Activated naive CD4-positive, alpha-beta T cell (primary cell): ENCODE data around the gene APOB.

ENCODE experiments used
- DNase-seq, 4 experiments: peaks; one replicate each; lab custom pipeline; 2025; lab: John Stamatoyannopoulos, UW

Gene APOB

DNA sequence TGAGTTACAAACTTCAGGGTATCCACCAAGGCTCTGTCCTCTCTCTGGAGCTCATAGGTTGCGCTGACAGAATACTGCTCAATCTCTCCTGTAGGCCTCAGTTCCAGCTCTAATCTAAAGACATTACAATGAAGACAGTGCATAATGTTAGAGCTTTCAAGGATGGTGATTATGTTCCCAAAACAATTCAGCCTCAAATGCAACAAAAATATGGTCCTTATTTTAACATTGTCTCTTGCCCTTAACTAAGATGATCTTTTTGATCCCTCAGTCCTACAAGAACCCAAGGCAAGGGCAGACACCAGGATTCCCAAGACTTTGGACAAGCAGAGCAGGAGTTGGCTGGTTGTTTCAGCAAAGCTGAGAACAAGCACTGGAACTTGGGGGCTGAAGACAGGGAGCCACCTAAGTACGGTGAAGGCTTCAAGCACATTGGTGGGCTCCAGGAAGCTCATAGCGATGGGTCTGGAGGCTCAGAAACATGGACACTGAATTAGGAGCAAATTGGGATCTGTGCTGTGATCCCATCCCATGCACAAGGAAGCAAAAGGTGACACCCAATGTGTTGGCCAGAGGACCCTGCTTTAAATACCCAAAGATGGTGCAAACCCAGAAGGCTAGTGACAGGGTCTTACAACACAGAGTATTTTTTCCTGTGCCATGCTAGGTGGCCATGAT is 24.7 kb downstream of the APOB start:
- no peak for DNase-seq

DNA sequence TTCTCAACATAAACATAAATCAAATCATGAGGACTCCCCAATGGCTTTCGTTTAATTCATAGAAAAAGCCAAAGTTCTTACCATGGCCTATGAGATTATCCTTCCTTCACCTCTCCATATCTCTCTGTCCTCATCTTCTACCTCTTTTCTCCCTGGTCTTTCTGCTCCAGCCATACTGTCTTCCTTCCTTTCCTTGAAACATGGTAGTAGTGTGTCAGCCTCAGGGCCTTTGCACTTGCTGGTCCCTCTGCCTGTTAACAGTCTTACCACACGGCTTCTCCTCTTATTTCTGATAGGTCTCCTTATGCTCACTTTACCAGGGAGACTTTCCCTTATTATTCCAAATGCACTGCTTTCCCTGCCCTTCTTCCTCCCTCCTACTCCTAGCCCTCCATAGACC is 25.6 kb downstream of the APOB start:
- DNase-seq, result no peak

DNA sequence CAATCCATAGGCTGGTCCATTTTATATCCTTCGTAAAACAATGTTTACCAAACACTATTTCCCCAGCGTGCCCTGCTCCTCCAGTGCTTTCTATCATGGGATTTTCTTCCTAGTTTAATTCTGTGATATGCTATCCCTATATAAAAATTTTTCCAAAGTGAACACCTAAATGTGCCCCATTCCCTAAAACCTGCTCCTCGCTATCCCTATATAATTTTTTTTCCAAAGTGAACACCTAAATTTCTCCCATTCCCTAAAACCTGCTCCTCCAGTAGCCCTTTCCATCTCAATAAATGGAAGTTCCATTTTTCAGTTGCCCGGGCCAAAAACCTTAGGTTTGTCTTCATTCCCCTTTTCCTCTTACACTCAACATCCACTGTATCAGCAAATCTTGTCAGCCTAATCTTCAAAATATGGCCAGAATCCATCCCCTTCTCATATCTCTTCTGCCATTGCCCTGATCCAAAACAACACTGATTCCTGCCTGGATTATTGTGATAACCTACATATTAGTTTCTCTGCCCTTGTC is 26.1 kb downstream of the APOB start:
- DNase-seq, result no peak

DNA sequence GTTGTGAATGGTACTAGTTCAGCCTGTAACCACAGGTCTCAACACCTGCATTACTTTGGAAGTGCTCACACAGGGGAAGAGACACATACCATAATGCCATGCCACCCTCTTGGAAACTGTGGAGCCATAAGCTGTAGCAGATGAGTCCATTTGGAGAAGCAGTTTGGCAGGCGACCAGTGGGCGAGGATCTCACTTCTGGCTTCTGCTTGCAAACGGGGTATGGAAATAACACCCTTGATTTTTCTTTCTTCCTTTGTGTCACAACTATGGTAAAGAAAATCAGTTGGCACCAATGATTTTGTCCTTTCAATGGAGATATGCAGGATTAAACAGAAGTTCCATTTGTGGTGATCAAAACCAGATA is 28.6 kb downstream of the APOB start:
- no peak for DNase-seq

DNA sequence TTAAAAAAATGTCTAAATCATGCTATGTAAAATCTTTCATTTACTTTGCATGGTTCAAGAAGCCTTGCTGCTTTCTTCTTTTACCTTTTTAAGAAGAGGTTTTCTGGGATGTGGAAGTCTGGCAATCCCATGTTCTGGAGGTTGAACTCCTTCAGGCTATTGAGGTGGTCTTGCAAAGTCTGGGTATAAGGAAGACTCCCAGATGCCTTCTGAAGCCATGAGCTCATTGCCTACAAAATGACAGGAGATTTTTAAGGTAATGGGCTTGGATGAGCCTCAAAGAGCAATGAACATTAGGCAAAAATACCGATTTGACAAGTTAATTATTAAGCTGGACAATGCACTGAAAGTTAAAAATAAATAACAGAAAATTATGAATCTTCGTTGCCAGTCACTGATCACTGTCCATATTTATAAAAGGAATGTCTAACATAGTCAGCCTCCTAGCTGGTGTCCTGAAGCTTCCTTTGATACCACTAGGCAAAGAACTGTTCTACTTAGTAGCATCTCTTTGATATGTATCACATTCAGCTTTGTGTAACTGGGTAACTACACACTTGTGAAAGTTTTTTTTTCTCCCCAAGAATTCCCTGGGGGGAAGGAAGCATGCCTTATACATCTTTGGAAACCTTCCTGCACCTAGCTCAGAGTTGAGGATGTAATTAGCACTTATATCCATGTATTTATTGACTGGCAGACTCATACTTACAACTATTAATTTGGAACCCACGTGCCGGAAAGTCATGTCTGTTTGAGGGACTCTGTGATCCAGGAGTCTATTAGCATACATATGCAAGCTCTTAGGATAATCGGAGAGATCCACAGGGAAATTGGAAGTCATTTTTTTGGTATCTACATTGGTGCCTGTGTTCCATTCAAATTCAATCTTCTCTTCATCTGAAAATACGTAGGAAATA is 29.3 kb downstream of the APOB start:
- no peak for DNase-seq

DNA sequence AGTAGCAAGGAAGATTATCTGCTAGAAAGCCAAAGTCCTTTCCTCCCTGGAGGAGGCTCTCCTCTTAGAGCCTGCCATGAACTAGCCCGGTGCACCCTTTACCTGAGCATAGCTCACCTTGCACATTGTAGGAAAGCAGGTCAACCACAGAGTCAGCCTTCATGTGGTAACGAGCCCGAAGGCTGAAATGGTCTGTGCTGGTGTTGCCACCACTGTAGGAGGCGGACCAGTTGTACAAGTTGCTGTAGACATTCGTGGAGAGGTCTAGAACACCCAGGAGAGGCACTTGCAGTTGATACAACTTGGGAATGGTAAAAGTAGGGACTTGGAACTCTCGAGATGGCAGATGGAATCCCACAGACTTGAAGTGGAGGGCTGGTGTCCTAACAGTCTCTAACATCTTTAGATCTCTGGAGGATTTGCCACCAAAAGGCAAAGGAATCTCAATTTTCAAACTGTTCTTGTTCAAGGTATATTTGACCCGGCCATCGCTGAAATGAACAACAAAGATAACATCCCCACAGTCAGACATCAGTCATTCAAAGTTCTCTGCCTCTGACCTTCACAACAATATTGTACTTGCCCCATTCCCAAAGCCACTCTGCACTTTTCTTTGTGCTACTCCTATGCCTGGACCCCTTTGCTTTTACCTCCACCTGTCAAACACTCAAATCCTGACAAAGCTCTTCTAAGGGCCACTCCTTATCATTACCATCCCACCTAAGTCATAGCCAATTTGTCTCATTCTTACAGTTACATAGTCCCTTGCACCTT is 30.6 kb downstream of the APOB start:
- DNase-seq, result no peak

DNA sequence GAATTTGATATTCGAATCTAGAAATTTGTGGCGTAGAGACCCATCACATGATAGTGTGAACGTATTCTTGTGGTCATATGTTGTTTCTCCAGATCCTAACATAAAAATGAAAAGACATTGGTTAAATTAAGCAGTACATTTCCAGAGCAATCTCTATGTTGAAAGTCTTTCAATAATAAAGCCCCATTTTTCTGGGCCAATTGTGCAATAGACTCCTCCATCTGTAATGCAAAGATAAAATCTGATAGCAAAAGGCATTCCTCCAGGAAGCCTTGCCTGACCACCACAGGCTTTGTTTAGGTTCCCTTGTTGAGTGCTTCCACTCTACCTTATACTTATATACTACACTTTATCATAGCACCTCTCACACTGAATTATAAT is 31.3 kb downstream of the APOB start:
- no peak for DNase-seq

DNA sequence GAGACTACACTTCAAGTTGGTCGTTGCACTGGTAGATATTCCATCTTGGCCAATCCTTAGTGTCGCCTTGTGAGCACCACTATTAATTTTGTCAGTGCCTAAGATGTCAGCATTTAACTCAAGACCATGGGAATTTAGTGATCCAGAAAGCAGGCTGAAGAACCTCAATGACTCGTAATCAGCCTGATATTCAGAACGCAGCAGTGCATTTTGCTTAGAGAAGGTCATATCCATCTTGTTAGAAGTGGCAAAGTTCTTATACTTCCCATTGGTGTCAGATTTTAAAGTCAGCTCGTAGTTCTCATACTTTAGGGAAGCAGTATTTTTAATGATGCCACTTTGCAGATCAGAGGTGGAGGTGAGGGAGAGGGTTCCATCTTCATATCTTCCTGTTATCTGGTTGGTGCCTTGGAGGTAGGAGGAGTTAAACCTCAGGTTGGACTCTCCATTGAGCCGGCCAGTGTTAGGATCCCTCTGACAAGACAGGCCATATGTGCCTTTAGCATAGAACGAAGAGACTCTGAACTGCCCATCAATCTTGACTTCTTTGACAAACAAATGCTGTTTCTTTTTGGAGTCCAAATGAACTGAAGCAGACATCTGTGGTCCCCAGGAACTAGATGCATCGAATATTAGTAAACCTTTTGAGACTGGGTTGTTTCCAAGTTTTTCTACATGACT is 31.9 kb downstream of the APOB start:
- DNase-seq, result no peak

DNA sequence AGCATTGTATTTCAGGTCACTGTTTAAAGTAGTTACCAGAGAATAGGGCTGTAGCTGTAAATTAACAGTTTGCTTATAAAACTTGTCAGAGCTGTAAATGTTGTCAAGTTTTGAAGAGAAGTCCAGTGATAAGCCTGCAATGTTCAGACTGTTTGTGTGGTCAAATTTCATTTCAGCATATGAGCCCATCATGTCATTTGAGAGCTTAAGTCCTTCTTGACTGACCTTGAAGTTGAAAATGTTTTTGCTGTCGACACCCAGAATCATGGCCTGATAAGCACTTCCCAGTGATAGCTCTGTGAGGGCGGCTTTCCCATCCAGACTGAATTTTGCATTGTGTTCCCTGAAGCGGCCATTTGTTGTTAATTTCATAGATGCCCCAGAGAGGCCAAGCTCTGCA is 32.4 kb downstream of the APOB start:
- no peak for DNase-seq

DNA sequence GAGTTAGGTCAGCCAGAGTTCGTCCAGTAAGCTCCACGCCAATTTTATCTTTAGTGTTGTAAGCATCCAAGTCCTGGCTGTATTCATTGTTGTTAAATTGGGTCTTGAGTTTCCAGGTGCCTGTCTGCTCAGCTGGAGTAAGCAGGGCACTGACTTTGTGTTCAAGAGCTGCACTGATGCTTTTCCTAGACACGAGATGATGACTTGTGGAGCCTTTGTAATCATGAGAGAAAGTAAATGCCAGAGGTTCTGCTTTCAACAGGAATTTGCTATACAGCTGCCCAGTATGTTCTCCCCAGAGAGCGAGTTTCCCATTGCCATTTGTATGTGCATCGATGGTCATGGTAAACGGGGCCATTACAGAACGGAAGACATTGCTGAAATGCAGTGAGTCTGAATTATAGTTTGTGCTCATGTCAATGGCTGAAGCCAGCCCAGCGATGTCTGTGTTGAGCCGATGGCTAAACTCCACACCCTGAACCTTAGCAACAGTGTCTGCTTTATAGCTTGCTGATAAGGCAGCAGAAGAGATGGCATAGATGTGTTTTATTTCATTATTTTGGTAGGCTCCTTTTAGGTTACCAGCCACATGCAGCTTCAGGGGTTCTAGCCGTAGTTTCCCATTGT is 32.9 kb downstream of the APOB start:
- no peak for DNase-seq

DNA sequence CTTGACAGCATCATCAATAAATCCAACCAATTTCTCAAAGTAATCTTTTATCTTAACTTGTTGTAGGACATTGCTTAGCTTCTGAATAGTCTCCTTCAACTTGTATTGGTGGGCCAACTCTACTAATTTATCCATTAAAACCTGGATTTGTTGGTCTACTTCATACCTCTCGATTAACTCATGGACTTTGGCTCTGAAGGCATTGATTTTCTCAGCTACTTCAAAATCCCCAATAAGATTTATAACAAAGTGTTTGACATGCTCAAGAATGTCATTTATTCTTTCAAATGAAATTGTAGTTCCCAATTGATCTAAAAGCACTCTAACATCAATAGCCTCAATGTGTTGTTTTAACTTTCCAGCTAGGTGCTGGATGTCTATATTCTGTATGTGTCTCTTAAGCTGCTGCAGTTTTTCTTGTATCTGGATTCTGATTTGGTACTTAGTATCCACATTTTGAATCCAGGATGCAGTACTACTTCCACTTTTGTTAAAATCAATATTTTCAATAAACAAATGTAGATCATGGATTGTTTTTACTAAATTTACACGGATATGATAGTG is 34.1 kb downstream of the APOB start:
- no peak for DNase-seq

DNA sequence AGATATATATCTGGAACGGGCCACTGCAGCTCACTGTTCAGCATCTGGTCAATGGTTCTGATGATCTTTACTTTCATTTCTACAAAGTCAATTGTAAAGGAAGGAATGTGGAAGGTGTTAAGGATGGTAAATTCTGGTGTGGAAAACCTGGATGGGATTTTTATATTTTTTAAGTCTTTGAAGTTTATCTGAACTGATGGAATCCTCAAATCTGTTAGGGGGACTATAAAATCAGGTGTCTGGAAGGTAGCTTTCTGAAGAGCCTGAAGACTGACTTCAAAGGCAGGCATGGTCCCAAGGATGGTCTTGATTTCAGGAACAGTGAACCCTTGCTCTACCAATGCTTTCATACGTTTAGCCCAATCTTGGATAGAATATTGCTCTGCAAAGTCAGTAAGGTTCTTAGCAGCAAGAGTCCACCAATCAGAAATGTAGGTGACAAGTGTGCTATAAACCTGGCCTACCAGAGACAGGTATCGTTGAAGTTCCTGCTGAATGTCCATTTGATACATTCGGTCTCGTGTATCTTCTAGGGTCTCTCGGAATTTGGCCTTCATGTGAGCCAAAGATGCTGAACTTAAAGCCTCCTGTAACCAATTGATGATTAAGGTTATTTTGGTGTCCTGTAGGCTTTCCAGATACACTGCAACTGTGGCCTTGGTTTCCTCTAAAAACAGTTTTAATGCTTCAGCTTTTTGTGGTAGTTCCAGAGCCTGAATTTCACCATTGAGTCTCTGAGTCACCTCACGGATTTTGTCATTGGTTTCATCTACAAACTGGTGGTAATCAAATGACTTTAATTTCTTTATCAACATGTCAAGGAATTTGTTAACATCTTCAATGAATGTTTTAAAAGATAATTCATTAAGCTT is 34.8 kb downstream of the APOB start:
- DNase-seq, result no peak

DNA sequence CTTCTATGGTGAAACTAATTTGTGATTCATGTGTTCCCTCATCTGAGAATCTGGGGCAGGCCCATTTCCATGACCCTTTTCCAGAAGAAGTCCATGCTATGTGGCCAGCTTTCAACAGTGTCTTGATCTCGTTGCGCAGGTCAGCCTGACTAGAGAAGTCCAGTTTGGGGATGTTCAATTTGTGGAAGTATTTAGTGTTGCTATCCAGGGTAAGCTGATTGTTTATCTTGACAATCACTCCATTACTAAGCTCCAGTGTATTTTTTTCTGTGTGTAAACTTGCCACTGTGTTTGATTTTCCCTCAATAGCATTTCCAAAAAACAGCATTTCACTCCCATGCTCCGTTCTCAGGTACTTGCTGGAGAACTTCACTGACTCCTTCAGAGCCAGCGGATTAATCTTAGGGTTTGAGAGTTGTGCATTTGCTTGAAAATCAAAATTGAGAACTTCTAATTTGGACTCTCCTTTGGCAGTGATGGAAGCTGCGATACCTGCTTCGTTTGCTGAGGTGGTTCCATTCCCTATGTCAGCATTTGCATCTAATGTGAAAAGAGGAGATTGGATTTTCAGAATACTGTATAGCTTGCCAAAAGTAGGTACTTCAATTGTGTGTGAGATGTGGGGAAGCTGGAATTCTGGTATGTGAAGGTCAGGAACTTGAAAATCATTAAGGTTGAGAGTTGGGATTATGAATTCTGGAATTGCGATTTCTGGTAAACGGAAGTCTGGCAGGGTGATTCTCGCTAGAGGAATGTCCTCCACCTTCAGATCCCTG is 35.7 kb downstream of the APOB start:
- no peak for DNase-seq

DNA sequence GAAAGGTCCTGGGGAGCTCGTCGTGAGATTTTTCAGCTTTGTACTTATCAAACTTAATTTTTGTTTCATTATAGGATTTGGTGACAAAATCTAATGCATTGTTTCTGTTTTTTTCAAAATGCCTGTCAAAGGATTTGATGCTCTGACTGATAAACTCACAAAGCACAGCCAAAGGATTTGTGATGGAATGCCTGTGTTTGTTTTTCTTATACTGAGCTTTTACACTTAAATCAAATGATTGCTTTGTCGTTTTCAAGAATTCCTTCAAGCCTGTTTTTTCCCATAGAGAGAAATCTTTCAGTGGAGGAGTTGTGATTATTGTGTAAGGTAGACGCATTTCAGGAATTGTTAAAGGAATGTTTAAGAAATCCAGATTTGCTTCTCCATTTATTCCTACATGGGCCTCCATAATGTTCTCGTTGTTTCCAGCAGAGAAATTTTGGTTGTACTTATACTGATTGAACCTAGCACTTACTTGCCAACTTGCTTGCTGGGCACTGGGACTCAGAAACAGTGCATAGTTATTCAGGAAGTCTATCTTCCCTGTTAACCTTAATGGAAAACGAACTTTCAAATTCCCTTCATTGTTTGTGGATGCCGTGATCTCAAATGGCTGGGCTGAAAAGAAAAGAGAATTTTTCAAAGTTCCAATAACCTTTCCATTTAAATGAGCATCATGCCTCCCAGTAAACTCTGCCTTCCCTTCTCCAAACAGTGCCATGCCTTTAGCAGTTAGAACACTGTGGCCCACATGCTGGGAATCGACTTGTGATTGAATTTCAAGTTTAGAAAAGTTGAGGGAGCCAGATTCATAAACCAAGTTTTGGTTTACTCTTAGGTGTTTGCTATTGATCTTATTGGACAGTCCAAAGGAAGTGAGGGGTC is 36.5 kb downstream of the APOB start:
- no peak for DNase-seq

DNA sequence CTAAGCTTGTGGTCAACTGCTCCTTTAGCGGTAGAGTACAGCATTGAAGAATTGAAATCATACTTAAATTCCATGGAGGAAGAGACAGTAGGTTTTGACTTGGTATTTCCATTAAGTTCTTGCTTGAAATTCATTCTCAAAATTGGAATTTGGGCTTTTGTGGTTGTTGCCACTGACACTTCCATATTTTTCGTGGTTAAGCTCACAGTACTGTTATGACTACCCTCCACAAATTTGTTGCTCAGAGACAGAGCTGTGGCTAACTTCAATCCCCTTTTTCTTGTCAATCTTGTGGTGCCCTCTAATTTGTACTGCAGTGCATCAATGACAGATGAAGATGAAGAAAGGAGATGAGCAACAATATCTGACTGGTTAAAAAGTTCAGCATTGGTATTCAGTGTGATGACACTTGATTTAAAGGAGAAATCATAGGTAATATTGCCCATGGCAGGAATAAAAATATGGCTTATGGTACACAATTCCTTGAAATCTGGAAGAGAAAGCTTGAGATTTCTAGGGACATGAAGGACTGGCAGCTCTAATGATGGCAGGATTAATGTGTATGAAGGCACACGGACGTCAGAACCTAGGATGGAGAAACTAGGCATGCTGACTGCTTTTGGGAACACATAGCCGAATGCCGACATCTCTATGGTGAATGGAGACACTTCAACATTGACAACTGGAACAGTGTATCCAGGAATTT is 37.3 kb downstream of the APOB start:
- no peak for DNase-seq

DNA sequence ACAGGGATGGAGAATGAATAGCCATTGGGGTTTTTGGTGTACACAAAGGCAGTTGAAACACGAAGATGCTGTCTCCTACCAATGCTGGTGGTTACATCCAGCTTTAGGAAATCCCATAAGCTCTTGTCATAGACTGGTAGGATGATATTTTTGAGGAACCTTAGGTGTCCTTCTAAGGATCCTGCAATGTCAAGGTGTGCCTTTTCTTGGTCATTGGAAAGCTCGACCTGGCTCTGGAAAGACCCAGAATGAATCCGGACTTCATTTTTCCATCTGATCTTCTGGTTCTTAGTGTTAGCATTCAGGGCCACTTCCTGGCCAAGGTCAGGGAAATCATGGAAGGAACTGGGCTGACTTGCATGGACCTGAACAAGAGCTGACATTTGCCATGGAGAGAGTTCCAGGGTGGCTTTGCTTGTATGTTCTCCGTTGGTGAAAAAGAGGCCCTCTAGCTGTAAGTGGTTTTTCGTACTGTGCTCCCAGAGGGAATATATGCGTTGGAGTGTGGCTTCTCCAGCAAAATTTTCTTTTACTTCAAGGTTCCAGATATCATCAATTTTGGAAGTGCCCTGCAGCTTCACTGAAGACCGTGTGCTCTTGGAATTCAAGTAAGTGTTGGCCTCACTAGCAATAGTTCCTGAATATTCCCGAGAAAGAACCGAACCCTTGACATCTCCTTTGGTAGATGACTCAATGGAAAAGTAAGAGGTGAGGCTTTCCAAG is 38.0 kb downstream of the APOB start:
- no peak for DNase-seq

DNA sequence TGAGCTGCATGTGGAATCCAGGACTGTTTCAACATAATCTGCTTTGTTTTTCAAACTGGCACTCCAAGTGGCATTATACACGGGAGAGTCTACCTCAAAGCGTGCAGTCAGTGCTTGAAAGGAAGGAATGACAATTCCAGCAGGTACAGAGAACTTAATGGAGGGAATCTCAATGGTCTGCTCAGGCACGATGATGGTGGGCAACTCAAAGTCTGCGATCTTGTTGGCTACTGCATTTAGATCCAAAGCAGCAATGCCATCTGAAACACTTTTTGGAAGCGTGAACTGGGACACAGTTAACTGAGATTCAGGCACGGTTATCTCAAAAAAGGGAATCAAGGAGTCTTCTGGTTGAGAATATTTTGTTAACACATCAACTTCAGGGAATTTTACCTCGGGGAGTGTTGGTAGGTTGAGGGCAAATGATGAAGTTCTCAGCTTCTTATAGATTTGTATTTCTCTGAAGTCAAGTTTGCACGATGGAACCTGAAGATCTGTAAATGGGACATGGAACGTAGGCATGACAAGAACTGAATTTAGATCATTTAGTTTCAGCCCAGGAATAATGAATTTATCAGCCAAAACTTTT is 38.7 kb downstream of the APOB start:
- DNase-seq, result no peak
